ENCODE measurements around the gene MAGEC2.

Gene MAGEC2, protein sequence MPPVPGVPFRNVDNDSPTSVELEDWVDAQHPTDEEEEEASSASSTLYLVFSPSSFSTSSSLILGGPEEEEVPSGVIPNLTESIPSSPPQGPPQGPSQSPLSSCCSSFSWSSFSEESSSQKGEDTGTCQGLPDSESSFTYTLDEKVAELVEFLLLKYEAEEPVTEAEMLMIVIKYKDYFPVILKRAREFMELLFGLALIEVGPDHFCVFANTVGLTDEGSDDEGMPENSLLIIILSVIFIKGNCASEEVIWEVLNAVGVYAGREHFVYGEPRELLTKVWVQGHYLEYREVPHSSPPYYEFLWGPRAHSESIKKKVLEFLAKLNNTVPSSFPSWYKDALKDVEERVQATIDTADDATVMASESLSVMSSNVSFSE

DNA sequence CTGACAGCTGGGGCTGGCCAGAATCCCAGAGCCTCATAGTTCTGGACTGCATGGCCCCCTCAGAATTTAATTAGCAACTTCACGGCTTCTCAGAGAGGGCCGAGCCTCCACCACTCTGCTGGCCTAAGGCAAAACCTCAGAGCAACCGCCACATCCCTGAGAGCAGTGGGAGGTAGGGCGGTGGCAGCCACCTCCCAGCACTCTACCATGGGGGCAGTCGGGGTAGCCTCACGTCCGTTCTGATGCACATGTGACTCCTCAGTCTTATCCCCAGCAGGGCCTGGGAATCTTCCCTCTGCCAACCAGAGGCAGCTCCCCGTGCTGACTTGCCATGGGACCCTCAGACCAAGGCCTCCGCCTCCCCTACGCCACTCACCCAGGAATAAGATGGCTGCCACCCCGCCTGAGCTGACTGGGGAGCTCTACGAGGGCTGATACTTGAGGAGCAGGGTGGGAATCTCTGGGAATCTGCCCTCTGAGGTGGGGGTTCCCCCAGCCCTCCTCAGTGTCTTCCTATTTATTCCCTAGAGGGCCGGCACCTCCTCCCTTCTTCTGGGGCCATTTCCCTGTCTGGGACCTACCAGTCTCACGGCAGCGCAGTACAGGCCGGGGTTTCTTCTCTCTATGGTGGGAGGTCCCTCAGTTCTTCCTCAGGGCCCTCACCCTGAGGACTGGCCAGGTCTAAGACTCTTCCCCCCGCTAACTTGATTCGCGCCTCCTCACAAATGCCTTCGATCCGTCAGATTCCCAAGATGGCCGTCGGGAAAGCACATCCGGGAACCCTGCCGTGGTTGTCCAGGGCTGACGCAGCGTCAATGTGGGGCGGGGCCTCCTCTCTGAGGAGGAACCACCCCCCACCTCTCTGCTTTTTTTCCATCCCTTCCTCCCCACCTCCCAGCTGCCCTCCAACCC, at the start of gene MAGEC2:
TSS of gene MAGEC2 (minus strand) at position 769 of the 912 bp plus-strand sequence. CDS start 1,303 bp downstream, outside the sequence.
- DNase-seq, result no peak

DNA sequence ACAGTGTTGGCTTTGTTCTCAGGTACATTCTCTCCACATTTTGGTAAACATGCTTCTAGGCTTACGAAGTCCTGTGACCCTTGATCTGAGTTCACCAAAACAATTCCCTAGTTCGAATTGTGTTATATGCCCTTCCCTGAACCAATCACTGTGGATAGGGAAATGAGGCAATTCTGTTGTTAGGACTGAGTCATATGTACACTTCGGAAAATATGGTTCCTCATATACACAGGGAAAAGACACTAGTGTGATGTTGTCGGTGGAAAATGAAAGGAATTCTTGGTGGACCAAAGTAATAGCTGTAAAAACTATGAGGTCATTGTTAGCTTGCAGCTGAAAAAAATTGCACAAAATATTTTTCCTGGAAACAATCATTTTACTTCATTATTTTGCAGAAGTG, 46.6 kb upstream of the MAGEC2 start:
- DNase-seq, result no peak

DNA sequence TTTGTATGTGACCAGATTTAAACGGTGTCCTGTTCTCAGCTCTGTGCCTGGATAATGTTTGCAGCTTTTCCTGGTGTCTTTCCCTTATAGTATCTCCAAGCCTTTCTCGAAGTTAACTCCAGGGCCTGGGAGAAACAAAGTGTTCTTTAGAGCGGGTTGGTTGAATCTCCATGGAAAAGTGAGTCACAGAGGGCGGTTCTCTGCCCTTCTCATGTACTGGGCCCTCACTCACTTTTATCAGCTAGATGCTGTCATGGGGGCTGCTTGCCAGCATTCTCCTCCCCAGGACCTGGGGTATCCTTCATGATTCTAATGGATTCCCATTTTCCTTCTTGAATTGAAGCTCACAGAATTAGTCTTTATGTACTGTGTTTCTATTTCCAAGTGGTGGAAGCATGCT, 46.1 kb upstream of the MAGEC2 start:
- DNase-seq, result no peak

DNA sequence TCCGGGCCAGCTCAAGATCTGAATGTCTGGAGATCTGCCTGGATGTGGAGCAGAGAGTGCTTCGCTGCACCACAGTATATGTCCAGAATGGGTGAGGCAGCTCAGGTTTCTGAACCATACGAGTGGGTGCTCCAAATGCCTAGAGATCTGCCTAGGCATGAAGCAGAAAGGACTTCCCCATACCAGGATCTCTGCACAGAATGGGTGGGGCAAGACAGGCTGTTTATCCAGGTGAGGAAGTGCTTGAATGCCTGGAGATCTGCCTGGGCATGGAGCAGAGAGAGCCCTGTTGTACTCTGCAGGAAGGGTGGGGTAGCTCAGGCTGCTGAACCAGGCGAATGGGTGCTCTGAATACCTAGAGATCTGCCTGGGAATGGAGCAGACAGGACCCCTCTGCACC, 45.4 kb upstream of the MAGEC2 start:
- DNase-seq, result no peak

DNA sequence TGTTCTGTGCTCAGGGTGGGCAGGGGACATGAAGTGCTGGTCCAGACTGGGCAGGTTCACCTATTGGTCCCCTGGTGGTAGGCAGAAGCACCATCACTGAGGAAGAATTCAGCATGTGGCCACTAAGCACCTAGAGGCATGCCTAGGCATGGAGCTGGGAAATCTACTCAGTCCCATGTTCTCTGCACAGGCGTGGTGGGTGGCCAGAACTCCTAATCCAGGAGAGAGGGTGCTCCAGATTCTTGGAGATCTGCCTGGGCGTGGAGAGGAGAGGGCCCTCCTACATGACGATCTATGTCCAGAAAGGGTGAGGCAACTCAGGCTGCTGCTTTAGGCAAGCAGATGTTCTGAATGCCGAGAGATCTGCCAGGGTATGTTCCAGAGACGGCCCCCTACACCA, 44.6 kb upstream of the MAGEC2 start:
- DNase-seq, result no peak

DNA sequence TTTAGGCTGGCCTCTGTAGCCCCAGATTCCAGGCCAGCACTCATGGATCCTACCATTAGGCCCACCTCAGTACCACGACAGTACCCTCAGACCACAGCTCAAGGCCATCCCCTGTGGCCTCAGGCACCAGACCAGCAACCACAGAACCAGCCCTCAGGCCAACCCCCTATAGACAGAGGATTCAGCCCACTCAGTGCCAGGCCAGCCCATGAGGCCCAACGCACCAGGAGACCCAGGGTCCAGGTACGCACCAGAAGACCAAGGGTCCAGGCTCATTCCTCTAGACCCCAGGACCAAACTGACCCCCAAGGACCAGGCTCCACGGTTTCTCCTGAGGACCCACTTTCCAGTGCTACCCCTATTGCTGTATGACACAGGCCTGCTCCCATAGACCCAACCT, 39.5 kb upstream of the MAGEC2 start:
- no peak for DNase-seq

DNA sequence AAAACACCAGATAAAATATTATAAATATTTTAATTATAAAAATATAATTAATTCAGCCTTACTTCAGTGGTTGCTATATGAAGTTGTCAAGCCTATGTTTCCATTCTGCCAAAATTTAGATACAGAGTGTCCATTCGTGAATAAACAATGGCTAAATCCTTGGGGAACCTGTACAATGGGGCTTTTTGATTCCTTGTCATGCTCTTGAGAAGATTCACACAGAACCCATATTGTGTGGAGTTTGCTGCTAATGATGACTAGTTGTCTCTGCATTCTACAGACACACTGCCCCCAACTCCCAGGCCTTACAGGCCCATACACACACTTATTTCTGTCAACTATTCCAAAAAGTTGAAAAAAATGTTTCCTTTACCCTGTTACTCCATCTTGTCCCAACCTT, 33.4 kb upstream of the MAGEC2 start:
- DNase-seq, result no peak

DNA sequence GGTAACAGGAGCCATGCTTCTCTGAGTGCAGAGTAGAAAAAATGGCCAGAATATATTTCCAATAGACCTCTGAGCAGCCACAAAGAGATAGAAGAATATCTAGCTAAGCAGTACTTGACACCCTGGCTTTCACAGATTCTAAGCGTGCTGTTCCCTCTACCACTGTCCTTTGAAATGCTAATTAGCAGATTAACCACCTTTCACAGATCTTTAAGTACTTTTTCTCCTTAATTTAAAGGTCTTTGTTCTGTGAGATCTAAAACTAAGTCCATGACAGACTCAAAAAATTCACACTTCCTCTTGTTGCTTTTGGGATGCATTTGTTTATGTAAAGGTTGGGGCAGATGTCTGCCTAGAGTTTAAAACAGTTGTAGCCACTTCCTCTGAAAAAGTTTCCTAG, 28.3 kb upstream of the MAGEC2 start:
- DNase-seq, result no peak

DNA sequence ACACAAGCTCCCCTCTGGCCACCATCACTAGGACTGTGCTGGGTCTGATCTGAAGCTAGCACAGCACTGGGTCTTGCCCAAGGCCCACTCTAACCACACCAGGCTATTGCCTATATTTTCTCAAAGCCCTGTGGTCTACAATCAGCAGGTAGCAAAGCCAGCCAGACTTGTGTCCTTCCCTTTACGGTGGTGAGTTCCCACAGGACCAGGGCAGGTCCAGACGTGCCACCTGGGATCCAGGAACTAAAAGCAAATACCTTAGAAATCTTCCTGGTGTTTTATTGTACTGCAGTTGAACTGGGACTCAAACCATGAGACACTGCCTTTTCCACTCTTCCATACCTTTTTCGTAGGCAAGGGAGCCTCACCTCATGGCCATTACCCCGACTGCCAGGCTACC, 9.0 kb upstream of the MAGEC2 start:
- DNase-seq, result no peak

DNA sequence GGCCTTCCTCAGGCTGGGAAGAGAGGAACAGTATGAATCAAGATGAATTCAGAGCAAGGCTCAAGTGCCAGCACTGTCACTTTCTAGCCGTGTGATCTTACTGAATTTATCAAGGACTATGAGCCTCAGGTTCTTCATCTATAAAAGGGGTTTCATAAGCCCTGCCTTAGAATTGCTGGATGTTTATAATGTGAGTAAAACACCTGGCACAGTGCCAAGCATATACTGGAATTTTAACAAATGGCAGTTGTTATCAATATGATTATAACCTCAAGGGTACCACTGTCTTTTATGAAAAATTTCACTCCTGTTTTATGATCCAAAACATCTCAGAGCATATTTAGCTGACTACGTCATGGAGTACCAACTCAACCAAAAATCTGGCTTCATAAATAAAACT, 4.0 kb downstream of the MAGEC2 start:
- no peak for DNase-seq

DNA sequence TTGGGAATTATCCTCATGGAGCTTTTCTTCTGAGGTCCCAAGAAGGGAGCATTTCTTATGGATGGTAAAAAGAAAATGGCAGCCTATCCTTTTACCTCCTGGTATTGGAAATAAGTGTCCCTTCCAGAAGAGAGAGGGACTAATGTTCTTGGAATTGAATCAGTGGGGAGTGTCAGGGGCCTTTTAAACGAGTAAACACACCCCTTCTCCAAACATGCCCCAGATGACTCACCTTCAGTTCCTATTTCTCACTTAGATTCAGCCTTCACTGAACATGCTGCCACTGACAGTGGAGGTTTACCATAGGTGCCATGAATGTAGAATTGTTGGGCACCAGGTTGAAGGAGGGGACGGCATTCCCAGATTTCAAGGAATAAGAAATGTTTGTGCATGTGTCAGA, 19.0 kb downstream of the MAGEC2 start:
- DNase-seq, result no peak

DNA sequence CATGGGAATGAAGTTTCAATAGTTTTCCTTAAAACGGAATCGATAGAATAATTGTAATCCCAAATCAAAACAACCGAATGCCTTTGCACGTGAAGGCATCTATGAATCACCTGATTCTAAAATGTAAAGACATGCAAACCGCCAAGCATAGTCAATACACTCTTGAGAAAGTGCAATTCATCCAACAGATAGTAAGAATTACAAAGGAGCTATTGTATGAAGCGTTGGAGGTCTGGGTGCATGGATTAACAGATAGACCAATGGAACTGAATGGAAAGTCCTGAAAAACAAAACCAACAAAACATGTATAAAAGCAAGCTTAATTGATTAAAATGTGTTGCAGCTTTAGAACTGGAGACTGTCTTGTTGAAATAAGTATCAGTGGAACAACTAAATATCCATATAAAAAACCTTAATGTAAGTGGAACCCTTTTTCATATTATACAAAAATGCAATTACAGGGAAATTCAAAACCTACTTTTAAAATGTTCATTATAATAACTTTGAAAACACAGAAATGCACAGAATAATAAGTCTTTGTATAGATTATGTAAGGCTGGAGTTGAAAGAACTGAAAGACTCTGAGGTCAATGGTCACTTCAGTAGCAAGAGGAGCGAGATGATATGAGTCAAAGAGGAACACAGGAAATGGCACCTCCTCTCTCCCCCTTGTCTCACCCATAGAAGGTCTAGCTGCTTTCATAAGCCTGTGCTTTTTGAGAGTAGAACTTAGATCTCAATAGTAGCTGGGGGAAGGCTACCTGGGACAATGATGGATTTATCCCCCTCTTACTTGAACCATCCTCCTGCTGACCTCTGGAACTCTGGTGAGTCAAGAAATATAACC, 20.1 kb downstream of the MAGEC2 start:
- DNase-seq, result no peak

DNA sequence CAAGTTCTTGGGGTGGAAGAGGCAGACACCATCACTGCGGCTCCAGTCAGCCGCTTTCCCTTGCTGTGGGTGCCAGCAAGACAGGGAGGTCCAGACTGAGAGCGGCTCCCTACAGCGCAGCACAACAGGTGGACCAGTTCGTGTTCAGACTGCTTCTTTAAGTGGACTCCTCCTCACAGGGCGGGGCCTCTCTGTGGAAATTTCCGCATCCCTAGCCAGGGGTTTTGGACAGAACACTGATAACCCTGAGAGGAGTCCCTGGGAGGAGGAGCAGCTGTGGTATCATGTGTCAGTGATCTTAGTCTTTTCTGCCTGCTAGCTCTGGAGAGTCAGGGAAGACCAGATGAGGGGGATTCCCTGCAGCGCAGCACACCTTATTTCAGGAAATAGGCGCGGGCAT, 48.5 kb downstream of the MAGEC2 start:
- no peak for DNase-seq
